Activated naive CD4-positive, alpha-beta T cell treated with Interleukin-2 at 50 U/mL for 16 hours (primary cell): ENCODE data around the gene EIF2S1.
"Not testable (repeated sequence)": the region's sequence is repeated elsewhere in the genome, so short reads cannot be mapped to it uniquely, and the experiment has no call there.

Experiments used
- DNase-seq: peaks from one replicate; pipeline ENCODE4 v3.0.0-alpha.2; 2020

Gene EIF2S1

DNA sequence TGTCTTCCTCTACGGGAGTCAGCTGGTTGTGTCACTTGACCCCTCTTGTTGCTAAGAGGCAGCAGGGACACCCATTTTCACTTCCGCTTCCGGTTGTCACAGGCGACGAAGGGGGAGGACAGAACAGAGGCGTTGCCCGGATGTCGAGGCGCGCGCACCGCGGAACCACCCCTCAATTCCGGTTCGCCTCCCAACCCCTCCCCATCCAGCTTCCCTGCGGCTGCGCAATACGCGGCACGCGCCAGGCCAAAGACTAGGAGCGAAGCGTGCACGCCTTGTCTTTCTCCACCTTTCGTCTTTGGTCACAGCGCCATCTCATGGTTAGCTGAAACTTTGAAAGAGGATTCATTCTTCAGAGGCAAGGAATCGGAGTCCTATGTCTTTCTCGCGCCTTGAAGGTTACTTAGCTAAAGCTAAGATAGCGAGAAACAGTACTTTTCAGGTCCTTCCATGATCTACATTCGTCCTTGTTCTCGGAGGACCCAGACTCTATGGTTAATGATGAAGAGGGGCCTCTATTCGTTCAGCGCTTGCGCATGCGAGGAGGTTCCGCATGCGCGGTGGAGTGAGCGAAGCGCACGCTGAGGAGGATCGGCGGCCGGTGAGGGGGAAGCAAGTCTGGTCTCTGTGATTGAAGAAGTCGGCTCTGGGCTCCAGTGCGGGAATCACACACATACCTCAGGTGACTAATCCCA lies at the start of gene EIF2S1, which contains the start of gene ATP6V1D:
TSS of gene EIF2S1 (plus strand) at position 554 of the 695 bp plus-strand sequence. CDS start 4,440 bp downstream, outside the sequence.
TSS of gene ATP6V1D (minus strand) at position 30 of the 695 bp plus-strand sequence. CDS start 106 bp downstream, outside the sequence.
- DNase-seq = peak; percentile 100

DNA sequence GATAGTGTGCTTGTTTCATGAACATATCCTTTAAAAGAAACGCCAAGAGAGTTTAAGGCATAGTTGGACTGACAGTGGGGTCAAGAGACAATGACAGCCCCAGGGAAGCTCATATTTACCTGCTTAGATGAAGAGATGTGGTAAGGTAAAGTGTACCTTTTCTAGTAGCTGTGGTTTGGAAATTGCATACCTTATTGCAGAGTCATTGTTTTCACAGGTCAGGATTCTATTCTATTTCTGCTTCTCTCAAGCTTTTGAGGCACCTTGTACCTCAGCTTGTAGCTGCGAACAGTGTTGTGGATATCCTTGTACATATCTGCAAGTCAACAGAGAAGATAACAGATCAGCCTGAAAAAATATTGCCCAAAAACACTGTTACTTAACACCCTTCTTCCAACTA lies 48.3 kb upstream of the EIF2S1 start:
- DNase-seq = no peak

DNA sequence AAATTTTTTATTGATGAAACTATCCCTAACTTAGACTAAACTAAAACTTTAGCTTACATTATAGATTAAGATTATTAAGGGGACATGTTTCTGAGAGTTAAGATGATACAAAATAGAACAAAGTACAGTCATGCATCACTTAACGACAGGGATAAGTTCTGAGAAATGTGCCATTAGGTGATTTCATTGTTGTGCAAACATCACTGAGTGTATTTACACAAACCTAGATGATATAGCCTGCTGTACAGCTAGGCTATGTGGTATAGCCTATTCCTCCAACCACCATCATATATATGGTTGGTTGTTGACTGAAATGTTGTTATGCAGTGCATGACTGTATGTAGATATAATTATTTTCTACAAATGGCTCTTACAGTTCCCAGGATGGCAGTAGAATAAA lies 47.0 kb upstream of the EIF2S1 start:
- no peak for DNase-seq

DNA sequence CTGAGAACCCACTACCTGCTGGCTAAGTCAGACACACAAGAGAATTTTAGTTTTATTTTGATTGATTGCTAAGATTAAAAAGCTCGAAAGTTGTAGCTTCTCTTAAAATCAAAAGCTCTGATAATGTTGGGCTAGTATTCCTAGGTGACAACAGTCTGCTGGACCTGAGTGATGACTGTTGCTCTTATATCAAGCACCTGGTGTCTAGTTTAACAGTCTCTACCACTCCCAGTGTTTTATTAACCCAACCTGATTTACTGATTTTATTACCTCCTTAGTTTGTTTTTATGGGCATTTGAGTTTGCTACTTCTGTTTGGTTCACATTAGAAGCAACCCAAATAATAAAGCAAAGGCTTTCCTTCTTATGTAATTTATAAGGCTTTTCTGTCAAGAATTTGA lies 42.3 kb upstream of the EIF2S1 start:
- DNase-seq = no peak

DNA sequence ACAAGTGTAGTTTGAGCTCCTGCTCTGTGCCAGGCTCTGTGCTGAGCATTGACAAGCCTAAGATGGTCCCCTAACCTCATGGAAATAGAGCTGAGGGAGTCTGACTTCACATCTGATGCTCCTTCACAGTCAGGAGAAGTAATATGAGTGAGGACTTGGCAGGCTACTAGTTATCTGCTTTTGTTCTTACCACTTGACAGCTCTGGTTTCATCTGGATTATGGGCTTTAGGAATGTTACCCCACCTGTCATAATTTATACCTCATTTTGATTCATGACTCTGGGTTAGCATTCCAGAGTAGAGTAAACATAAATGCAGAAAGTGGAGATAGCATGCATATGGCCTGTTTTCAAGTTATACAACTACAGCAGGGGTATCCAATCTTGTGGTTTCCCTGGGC lies 41.0 kb upstream of the EIF2S1 start:
- no peak for DNase-seq

DNA sequence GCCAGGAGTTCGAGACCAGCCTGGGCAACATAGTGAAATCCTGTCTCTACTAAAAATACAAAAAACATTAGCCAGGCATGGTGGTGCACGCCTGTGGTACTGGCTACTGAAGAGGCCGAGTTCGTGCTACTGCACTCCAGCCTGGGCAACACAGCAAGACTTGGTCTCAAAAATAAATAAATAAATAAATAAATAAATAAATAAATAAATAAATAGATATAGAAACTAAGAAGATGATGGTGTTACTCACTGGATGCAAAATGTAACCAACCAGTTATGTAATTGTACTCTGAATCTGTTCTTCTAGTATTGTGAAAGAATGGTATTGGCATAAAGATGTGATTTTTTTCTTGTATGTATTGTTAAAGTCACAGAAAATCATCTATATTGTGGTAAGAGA lies 30.5 kb upstream of the EIF2S1 start:
- not testable (repeated sequence) for DNase-seq

DNA sequence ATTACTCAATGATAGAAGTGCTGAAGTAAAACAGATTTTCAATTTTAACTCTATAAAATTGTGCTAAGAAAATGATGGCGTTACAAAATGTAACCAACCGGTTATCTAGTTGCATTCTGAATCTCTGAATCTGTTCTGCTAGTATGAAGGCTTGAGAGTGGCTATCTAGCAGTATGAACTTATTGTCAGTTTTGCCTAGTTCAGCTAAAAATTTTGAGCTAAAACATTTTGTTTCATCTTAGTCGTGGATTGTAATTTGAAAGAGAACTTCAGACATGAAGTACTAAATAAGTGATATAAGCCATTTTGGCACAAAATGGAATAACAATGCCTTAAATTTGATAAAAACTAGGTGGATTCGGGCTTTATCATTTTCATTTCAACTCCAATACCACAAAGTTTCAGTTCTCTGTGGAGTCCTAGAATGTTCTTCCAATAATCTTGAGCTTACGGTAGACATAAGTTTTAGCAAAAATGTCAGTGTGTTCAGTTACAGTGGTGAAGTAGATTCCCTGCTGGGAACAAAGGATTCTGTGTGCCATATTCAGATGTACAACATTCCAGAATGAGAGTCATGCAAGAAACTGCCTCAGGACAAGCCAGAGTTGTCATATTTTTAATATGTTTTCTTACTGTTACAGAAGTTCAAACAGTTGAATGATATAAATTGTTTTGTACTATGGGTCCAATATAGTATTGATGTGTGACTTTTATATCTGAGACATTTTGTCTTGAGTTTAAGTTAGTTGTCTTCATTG lies 28.6 kb upstream of the EIF2S1 start:
- DNase-seq = no peak

DNA sequence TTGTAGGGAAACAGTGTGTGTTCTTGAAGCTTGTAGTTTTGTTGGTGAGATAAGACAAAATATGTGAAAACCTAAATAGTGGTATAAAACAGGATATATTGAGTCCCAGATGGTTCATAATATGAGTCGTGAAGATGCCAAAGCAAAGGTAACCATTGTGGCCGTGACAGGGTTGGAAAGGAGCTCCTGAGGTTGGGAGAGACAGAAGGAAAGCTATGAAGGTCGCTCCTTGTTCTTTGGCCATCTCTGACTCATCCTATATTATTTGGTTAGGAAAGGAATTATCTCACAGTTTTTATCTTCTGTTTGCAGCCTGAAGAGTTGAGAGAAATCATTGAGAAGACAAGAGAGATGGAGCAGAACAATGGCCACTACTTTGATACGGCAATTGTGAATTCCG lies 27.7 kb upstream of the EIF2S1 start:
- DNase-seq = no peak

DNA sequence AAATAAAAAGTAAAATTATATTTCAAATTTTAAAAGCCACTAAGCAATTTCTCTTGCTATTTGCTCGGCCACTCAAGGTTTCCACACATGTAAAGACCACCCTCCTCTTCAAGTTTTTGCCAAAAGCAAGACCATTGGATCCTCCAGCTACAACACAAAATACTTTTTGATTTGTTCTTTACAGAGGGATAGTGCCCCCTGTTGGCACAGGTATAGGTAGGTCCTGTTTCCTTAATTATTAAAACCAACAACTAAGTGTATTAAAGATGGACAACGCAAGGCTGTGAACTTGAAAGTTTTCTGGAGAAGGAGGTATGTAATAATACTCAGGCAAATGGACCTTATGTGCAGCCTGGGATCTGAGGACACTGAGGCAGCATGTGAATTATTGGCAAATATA lies 24.3 kb upstream of the EIF2S1 start:
- DNase-seq = no peak

DNA sequence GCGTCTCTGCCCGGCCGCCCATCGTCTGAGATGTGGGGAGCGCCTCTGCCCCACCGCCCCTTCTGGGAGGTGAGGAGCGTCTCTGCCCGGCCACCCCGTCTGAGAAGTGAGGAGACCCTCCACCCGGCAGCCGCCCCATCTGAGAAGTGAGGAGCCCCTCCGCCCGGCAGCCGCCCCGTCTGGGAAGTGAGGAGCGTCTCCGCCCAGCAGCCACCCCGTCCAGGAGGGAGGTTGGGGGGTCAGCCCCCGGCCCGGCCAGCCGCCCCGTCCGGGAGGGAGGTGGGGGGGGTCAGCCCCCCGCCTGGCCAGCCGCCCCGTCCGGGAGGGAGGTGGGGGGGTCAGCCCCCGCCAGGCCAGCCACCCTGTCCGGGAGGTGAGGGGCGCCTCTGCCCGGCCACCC lies 18.9 kb upstream of the EIF2S1 start:
- not testable (repeated sequence) for DNase-seq

DNA sequence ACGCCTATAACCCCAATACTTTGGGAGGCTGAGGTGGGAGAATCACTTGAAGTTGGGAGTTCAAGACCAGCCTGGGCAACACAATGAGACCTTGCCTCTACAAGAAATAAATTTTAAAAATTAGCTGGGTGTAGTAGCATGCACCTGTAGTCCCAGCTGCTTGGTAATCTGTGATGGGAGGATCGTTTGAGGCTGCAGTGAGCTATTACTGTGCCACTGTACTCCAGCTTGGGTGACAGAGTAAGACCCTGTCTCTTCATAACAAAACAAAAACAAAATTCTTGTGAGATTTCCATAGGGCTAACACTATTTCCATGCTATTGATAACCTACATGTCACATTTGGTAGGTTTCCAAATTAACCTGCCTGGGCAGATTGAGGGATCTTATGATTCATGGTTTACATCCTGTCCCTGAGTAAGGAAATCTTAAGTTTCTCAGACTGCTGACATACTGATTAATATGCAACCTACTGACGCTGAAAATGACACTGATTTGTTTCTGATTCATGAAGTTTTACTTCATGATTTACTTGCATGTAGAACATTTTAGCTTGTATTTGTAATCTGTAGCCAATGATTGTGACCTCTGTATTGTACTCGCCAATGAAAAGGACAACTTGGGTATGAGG lies 16.4 kb upstream of the EIF2S1 start:
- no peak for DNase-seq

DNA sequence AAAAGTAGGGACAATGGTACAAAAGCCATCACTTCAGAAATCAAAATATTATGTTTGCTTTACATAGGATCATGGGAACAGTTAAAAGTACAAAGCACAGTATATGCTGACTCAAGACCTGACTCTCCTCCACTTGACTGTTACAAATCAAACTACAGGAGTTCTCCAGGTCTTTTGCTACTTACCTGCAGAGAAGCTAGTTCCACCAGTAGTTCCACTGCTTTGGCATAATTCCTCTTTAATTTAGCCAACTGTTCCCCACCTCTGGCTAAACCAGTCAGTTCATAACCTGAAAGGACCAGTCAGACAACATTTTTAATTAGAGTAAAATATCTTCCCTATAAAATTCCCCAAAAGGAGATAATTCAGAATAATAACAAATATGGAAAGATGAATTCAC lies 14.5 kb upstream of the EIF2S1 start:
- no peak for DNase-seq

DNA sequence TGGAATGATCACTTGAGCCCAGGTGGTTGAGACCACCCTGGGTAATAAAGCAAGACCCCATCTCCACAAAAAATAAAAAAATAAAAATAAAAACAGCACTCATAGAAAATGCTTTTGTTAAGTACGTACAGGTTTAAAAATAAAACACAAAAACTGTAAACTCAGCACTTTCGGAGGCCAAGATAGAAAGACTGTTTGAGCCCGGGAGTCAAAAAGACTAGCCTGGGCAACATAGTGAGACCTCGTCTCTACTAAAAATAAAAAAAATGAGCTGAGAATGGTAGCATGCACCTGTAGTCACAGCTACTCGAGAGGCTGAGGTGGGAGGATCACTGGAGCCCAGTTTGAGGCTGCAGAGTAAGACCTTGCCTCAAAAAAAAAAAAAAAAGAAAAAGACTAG lies 8.1 kb upstream of the EIF2S1 start:
- DNase-seq = no peak

DNA sequence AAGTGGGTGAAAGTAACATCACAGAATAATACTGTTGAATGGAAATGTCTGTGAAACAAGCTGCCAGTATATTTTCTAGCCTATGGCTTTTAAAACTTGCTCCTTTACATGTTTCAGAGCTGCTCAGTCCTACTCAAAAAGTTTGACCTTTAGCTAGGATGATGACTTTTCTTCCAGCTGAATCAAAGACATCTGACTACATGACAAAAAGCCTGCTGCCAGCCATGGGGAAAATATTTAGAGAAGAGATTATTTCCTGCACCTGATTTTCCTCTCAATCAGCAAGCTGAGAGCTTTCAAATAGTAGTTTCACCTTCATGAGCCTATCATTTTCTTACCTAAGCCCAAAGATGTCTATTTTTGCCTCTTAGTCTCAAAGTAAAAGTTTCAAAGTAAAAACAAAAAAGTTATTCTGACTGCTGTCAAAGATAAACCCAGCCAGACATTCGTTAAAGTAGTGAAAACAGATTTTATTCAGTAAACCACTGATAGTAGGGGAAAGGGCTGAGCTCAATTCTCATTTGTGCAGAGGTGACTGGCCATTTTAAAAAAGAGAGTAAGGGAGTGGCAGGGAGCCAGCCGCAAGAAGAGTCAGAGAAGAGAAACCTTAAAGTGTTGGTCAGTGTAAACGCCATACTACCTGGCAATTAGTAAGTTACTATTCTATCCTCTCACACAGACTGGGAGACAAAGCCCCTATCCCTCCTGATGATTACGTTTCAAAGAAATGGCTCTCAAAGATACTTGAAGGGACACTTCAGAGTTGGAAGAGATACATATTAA lies 2.8 kb upstream of the EIF2S1 start:
- no peak for DNase-seq

DNA sequence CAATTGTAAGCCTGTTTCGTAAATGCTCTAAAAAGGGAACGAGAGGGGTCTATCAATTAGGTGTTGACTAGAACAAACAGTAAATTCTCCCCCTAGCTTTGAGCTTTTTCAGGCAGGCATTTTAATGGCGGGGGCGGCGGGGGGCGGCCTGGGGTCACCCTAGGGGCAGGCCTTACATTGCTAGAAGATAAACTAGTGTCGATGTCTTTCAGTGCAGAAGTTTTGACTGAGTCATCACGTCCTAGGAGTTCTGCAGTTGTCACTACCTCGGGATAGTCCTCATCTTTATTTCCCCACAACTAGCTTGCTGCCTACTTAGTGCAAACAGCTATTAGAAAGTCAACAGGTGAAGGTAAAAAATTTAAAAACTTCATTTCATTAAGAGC lies 2.2 kb upstream of the EIF2S1 start:
- no peak for DNase-seq

DNA sequence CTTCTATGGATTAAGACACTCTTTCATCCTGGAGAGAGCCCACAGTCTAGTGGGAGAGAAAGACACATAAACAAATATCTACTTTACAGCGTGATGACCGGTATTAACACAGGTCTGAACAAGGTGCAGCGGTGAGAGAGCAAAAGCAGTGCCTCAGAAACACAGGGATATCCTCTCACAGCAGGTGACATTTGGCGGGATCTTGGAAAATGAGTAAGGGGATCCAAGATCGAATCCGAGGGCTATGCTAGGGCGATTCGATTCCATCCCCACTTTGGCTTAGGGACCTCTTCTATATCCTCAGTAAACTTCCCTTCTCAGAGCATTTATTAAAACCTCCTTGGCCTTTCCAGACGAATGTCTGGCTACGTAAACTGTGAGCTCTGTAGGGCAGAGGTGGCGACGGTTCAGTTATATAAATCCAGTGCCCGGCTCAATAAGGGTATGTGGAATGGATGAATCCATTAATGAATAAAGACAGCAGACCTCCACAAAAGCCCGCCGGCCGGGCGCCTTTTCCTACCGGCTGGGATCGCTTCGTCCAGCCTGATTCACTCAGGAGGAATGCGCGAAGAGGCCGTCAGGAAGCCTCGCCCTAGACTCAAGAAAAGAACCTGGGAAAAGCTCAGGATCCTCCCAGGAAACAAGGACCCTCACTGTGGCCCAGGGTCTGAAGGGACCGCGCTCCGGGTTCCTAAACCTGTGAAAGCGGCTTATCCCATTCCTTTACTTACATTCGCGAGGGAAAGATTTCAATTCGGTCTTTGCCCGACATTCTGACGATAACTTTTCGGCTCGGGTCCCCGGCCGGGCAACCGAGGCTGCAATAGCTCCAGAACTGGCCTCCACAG lies 979 bp upstream of the EIF2S1 start:
- DNase-seq = no peak

DNA sequence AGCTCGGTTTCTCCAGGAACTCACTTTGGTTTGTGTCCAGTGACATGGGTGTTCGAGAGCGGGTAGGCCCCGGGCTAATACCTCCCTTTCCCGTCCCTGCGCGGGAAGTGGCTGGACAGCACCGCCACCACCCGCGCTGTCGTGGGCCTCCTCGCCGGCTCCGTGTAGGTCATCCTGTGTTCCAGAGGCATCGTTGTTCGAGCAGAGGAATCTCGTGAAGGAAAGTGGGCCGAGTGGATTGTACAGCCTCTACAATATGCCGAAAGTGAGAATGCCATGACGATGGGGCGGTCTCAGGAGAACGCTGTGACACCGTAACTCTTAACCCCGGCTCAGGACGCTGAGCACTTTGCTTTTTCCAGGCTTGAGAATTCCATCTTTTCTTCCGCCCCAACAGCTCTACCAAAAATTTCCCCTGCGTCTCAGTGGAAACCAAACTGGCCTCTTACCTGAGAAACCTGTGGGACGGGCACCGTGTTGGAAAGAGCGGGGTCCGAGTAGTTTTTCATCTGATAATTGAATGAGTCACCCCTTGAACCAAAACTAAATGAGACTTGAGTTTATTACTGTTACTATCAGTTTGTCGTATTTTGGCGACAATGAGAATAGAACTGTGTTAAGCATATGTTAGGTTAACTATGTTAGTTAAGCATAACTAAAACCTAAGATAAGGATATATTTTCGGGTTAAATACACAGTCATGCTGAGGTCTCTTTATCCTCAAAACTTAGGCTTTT lies 510 bp downstream of the EIF2S1 start:
- peak; percentile 45 for DNase-seq

DNA sequence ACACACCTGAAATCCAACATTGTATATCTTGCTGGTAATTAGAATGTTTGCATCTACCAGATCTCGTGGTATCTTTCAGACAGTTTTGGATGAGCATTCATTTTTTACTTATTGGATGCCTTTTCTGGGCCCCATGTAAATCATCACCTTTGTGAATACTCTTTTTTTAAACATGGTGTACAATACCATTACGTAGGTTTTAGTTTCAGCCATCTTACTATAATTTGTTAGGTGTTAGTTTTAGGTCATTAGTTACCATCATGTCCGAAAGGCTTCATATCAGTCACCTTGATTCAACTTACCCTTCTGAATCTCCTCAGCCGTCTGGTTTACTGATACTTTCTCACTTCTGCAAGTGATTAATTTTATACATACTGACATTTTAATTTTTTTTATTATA lies 5.3 kb downstream of the EIF2S1 start:
- no peak for DNase-seq

DNA sequence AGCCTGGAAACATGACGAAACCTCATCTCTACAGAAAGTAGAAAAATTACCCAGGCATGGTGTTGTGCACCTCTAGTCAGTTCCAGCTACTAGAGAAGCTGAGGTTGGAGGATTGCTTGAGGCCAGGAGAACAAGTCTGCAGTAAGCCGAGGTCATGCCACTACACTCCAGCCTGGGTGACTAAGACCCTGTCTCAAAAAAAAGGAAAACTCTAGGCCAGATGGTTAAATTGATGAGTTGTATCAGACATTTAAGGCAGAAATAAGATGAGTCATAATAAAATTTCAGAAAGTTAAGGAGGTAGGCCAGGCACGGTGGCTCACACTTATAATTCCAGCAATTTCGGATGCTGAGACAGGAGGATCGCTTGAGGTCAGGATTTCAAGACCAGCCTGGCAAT lies 10.7 kb downstream of the EIF2S1 start:
- no peak for DNase-seq

DNA sequence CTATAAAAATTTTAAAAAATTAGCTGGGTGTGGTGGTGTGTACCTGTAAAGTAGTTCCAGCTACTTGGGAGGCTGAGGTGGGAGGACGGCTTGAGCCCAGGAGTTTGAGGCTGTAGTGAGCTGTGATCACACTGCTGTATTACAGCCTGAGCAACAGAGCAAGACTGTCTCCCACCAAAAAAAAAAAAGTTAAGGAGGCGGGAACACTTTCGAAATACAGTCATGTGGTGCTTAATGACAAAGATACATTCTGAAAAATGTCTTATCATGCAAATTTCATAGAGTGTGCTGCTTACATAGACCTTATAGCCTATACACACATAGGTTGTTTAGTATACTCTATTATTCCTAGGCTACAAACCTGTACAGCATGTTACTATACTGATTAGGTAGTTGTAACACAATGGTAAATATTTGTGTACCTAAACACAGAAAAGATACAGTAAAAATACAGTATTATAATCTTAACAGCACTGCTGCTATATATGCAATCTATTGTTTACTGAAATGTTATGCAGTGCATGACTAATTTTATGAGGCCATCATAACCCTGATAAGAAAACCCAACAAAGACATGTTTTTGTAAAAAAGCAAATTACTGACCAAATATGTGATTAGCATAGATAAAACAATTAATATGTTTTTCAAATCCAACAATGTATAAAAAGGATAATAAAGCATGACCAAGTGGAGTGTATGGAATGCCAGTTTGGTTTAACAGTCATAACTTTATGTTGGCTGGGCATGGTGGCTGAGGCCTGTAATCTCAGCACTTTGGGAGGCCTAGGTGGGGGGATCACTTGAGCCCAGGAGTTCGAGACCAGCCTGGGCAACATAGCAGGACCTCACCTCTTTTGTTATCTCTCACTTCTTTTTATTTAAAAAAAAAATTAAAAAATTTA lies 11.4 kb downstream of the EIF2S1 start:
- DNase-seq = no peak
